ENCODE data around the gene CHN1.

Gene CHN1

DNA sequence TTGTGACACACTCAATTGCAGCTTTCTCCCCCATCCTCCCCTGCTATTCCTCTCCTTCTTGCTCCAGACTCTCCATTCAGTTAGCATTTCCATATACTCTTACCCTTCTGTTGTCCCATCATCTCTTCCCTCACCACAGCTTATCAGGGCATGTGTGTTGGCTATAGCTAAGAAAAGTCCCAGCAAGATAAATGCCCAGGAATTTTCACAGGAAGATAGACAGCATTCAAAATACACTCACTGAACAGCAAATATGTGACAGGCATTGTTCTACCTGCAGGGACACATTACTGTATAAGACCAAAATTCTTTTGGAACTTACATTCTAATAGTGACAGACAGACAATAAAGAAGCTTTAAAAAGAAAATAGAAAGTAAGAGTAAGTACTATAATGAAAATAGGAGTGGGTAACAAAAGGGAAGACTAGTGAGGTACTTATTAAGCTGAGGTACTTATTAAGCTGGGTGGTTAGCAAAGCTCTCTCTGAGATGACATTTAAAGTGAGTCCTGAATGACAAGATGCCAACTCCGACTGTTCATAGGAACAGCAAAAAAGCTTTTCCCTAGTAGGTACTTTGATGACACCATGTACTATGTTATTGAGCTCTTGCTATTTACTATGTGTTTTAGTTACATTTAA lies 86.2 kb downstream of the CHN1 start:
- DNase-seq: no peak

DNA sequence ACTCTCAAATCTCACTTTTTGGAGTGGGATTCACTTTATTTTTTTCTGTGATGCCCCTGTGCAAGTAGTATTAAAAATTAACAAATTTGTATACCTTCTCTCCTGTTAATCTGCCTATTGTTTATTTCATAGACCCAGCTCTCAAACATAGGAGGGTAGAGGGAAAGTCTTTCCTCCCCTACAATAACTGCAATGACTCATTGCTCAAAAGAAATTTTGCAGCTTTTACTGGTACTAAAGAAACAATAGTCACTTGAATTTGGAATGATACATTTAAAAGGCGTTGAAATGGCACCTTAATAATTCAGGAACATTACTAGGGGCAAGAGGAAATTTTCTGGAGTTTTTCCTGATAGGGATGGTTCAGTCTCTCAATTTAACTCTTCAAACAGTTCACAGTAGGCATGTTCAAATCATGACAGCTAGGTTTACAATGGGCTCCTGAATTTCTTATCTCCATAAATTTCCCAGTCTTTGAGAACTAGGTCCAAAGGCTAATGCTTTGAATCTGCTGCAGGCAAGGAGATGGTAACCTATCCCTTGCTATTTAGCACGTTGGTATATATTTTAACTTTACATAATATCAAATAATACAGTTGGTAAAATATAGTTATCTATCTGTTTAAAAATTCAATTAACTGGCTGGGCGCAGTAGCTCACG lies 88.8 kb downstream of the CHN1 start:
- no peak for DNase-seq

DNA sequence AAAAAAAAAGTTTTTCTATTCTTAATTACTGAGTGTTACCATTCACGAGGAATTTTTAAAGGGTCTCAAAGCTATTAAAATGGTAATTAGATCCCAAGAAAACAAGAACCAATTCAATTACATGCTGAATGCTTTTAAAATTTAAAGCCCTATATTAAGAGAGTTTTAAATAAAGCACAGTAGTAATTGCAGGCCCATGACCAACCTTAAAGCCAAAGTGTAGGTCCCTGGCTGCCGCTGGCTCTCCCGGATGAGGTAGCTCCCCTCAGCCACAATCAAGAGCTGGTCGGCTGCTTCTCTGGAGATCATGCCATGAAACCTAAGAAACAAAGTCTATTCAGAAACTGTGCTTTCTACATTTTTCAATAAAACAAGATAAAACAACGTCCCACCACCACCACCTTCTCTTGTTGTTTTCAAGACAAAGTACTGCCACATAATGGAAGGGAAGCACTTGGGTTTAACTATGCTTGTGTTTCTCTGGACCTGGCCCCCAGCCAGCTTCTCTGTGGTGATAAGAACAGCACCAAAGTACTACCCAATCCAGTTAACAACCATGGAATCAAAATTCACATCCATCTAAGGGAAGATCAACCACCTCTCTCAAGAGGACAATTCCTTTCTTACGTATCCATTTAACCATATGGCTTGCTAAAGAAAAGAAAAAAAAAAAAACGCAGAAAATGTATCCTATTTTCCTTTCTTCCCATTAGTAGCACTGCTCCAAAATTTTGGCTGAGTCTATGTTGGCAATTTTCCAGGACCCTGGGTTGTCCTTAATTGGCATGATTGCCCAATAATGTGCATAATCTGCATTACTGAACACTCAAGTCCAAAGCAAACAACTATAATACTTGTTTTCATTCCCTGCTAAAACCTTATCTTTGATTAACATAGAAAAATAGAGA lies 90.1 kb downstream of the CHN1 start:
- DNase-seq: no peak

DNA sequence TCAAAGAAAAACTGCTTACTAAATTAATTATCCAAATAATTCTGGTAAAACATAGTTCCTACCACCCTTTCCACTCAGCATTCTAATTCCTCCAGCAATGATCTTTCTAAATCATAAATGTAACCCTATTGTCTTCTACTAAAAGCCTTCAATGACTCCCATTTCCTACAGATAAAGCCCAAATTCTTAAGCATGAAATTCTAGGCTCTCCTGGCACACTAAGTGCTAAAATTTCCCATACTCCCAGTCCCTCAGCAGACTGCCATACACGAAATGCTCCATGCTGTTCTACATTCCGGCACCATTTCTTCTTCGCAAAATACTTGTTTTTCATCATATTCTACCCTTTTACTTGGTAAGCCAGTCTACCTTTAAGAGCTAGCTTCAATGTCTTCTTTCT lies 96.9 kb downstream of the CHN1 start:
- DNase-seq: no peak

DNA sequence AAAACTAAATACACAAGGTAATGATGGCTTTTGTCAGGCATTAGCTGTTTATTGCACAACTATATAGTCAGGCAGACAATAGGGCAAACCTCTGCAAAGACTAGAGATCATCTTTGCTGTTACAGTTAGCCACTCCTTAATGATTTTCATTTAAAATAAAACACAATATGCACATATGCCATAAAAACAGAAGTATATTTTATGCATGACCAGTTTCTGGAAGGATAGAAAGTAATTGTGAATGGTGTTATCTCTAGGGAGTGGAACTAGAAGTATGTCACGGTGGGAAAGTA lies 102.0 kb downstream of the CHN1 start:
- DNase-seq: no peak

DNA sequence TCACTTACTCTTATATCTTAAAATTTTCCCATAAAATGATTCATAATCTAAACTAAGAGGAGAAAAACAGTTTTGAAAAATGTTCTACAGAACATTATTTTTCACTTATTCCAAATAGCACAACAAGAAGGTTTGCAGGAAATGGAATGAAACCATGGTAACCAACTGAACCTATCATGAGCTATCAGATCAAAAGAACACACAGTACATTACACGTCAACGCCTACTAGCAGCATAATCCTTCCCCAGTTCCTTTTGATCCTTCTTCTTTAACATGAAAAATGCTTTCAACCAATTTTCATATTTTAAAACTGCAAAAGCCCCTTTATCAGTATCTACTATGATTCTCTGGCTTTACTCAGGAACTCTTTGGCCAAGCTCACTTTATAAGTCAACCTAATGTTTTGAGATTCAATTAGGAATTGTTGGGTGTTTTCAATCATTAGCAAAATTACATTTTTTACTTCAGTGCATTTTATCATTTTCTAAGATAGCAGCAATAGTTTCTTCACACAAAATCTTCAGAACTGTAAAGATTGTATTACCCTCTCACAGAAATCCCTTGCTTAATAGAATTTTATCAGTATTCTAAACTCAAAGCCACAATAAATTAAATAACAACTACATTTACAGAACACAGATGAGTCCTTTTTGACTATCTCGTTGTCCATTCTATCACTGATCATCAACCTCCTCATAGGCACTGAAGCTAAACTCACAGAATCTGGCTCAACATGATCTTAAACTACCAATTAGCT lies 102.5 kb downstream of the CHN1 start:
- DNase-seq: no peak

DNA sequence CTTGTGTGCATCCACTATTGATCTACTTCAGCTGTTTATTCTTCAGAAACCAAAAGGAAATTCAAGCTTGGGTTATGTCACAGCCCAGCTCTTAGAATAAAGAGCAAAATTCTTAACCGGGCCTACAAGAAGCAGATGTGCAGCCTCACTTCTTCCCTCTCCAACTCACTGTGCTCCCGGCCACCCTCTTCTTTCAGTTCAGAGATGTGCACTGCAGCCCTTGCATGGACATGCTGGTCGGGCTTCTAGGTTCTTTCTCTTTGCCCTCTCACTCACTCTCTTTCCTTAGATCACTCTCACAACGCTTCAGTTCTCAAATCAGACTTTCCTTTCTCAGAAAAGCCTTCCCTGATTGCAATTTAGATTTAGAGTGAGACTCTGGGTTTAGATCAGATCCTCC lies 104.1 kb downstream of the CHN1 start:
- DNase-seq: no peak

DNA sequence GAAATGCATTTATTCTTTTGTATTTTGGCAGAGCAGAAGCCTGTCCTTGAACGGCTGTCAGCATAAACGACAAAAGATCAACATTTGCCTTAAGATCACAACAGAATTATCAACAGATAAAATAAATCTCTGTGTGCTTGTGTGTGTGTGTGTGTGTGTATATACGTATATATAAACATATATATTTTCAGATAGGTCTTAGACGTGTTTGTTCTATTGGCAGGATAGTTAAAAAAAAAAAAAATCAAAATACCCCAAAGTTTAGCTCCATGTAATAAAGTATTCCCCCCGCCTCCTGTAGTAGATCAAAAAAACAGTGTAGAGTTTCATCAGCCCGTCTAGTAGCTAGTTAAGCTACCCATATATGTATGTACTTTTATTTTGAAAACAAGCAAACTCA lies 107.9 kb downstream of the CHN1 start:
- no peak for DNase-seq

DNA sequence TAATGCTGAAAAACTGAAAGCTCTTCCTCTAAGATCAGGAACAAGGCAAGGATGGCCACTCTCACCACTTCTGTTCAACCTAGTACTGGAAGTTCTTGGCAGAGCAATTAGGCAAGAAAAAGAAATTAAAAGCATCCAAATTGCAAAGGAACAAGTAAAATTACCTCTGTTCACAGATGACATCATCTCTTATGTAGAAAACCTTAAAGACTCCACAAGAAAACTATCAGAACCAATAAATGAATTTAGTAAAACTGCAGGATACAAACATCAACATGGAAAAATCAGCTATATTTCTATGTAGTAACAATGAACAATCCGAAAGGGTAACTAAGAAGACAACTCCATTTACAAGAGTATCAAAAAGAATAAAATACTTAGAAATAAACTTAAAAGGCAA lies 112.2 kb downstream of the CHN1 start:
- no peak for DNase-seq

DNA sequence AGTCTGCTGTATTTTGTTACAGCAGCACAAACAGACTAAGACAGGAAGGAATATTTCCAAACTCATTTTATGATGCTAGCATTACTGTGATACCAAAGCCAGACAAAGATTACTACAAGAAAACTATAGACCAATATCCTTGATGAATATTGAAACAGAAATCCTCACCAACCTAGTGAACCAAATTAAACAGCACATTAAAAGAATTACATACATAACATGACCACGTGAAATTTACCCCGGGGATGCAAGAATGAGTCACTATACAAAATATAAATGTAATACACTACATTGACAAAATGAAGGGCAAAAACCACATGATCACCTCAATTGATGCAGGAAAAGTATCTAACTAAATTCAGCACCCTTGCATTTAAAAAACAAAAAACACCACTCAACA lies 112.6 kb downstream of the CHN1 start:
- DNase-seq: no peak

DNA sequence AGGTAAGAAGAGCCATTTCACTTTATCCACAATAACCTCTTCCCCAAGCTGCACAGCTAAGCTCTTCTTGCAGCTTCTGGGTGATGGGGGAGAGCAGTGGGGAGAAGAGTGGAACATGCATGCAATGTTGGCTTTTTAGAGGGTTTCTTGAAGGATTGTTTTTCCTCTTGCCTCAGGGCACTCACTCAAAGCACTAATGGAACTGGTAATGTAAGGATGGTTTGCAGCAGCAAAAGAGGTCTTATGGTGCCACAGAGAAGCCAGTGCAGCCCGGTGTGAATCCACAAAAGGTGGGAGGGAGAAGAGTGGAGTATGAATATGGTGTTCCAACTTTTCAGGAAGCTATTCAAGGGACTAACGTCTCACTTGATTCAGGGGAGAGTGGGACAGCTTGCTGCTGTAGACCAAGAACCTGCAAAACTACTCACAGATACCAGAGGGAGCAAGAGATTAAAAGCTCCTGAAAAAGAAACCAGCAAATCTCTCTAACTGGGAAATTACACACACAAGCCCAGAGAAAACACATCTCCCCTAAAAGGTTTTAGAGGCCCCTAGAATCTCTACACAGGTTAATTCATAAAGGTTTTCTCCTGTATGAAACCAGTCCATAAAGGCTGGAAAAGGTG lies 116.4 kb downstream of the CHN1 start:
- DNase-seq: no peak

DNA sequence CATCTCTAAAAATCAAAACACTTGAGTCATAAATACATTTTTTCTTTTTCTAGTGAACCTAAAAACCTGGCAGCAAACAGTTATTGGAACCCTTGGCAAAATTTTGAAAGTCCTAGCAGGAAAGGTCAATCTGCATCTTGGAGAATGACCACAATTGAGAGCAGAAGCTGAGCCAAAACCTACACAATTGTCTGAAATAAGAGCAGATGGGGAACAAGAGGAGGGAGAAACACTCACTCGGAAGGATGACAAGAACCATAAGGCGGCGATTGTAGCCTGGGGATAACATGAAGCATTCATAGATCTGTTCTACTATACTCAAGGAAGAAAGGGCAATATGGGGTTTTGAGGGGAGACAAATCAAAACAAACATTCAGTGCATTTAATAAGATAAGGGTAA lies 117.0 kb downstream of the CHN1 start:
- no peak for DNase-seq

DNA sequence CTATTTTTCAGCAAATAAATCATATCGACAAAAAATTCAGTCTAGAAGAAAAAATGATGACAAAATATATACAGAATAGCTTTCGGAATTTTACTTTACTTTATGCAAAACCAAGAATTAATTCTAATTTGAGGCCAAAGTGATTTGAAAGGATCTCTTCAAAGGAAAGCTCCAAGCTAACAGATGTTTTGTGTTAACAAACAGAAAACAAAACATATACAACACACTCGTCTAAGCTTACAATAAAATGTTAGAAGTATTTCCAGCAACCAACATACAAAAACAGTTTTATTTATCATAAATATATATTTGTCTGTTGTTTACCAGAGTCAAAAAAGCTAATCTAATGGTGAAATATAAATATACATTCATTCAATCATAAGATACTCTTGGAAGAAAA lies 122.8 kb downstream of the CHN1 start:
- DNase-seq: no peak

DNA sequence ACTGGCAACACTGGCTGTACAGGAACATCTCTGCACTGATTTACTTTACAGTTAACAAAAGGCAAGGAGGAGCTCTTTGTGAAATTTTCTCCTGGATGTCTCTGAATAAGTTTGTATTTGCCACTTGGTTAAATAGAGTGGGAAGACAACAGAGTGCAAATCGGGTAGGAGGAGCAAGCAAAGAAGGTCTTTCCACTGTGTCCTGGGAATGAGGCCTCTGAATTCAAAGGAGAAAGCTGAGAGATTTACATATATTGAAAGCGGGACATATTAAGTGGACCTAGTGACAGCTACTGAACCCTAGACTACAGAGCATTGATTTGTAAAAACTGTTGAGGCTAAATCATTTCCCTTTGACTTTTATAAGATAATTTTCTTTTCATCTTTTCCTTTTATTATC lies 123.5 kb downstream of the CHN1 start:
- DNase-seq: no peak

DNA sequence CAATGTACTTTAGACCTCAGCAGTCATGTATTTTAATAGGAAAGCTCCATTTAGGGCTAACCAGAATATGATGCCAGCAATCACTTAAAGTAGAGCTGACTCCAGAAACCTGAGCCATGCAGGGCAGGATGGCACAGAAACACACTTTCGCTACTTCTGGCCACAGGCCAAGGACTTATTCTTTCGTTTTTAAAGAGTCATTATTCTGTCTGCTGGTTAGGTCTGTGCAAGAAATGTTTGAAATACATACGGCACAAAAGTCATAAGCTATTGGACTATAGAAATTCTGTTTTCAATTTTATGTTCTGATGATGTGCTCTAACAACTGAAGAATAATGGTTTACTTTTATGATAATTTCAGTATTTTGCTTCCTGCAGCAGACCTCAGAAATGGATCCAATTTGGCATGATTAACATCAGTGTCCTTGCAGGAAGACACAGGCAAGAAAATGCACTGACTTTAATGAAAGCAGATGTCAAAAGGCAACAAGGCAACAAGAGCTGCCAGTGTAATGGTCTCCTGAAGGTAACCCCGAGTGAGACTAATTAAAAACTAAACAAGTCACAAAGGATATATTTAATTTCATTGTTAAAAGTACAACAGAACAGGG lies 126.5 kb downstream of the CHN1 start:
- no peak for DNase-seq

DNA sequence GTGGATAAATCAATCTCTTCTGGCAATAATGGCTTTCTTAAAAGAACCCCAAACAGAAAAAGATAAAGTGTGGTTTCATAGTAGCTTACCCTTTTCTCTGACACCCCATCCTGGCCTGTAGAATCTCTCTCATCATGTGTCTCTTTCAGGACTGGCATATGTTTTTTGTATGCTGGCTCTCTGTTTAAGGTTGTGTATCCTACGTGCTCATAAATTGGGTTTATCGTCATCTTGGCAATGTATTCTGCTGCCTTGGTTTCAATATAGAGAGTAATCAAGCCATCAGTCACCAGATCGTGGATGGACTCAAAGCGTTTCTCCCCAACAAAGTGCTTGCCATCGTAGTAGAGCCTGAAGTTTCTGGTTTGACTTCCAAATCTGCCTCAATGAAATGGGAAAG lies 127.4 kb downstream of the CHN1 start:
- DNase-seq: no peak

DNA sequence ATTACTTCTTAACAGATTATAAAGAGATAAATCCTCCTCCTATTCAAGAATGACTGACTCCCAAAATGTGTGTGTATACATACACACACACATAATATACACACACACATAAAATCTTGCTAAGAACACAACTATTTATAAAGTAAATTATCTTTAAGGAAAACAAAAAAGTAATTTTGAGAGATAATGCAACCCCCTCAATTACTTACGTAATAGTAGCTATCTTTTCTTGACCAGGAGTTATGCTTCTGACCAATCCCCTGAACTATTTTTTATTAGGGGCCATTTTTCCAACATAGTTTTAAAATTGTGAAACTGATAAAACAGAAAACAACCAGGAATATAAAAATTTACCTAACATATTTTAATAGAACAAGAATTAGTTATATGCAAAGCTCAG lies 127.9 kb downstream of the CHN1 start:
- DNase-seq: no peak

DNA sequence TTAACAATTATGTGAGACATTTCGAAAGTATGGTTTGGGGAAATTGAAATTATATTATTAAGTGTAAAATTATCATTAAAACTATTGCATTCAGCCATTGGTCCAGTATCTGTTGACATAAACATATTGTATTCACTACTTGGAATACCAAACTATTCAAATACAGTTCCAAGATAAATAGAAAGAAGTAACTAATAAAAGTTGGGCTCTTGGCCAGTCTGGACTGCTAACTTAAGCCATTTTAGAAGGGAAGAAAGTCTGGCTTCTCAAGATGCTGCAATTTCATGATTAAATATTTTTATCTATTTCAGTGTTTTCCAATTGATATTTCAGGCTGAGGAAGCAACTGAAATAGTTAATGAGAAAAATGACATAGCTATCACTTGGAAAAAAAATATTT lies 131.1 kb downstream of the CHN1 start:
- no peak for DNase-seq

DNA sequence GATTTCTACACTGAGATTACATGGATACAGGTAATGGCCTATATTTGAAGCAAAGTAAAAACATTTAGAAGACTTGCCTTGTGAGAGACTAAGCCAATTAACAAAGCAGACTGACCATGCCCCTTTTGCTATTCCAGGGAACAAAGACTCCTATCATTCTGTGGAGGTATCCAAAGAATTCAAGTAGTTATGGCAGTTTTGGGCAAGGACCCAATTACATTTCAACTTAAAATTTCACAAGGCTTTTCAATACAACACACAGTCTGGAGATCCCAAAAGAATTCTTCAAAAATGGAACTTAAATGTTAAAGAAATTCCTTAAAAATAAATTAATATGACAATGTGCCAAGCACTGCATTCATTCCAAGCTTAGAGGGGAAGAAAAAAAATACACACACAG lies 131.7 kb downstream of the CHN1 start:
- DNase-seq: no peak

DNA sequence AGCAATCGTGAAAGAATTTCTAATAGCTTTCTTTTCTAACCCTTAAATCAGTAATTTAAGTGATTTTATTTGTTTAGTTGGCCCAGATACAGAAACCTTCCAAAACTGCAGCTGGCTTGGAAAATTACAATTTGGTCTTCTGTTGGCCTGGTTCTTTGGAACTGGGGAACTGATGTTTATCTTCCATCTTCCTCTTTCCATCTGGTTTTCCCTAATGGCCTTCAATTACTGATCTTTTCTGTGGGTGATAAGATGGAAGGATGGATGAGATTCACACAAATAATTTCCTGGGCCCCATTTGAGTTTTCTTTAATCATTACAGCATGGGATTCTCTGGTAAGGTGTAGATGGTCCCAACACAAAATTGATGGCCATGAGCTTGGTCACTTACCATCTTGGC lies 134.4 kb downstream of the CHN1 start:
- no peak for DNase-seq

DNA sequence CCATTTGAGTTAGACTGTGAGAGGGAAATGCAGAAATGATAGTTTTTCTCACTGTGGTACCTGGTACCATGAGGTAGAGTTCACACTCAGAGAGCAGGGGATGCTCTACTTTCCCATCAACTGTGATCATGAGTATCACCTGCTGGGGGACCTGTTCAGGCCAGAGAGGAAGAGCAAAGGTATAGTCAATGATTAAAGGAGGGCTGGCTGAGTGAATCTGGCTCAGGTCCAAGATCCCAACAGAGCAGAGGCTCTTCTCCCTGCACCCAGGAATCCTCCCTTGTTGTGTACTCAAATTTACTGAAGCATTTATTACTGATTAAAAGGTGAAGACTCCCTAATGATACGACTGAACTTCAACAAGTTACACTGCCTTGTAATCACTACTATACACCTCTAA lies 136.3 kb downstream of the CHN1 start:
- DNase-seq: no peak

DNA sequence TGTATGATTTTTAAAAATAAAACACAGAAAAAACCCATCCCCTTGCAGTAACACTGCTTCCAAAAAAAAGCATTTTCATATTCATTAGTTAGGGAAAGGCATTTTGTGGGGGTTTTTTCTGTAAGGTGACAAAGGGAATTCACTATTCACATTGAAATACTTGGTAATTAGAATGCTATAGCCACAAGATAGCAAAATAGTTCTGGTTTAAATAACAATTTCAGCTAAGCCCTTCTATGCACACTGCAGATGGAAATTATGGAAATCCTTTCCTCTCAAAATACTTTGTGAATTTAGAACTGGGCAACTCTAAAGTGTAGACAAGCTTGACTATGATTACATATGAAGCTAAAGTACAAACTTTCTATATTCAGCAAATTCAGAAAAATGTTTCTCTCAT lies 138.8 kb downstream of the CHN1 start:
- no peak for DNase-seq

DNA sequence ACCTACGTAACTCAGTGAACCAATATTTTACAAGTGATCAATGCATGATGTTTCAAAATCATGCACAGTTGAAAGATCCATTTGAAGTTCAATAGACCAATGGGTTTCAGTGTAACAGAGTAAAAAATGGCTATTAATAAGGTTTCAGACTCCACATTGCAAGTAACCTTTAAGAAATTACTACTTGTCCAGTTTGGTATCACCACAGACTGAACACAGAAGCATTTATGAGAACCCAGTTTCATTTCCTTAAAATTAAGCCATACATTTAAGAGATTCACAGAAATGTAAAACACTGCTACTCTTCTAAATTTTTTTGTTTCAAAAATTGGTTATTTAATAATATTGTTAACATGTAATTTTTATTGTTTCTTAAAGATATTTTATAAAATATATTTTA lies 142.0 kb downstream of the CHN1 start:
- no peak for DNase-seq
